Heart left ventricle (tissue), 13 donors: Measurements from ENCODE around the gene PGBD5.

Experiments used
- CTCF ChIP-seq, 12 donors: fragments of 200-600 bp; sonication (generic) in 4 of 12; IDR thresholded peaks; one replicate each; pipeline versions ENCODE4 v1.5.0 to v1.8.0; 2018 to 2022; ENCODE audit warnings: antibody characterized with exemption in 12 of 12, mild to moderate bottlenecking in 5 of 12
- POLR2A ChIP-seq, 2 donors: fragments of 450-650 bp; IDR thresholded peaks; one replicate each; pipeline ENCODE4 v1.6.1; 2017; ENCODE audit warnings: antibody characterized with exemption in 2 of 2, mild to moderate bottlenecking in 2 of 2, moderate library complexity in 2 of 2
- donor health status: ischemic (EF 13 %, LVEDD 7.1; RV severe dilation, severe dysfunction).
- donor health status: DM: no; HTN: yes; CAD: no.
- donor health status: DM: no; HTN: no; CAD: no.
- donor health status: ischemic (EF 25% LVEDD 6.9; RV normal size, moderate dysfunction).
- donor health status: ischemic (EF 25% LVEDD 5.7; RV mildly dilated, moderate dysfunction).
- donor health status: ischemic (EF 35%, LVEDD 5.7; RV mildly dilated, moderate dysfunction).
- donor health status: nonischemic (EF 11% LVEDD 7.7; RV severe dilation, severe dysfunction).
- donor health status: DM: yes; HTN: yes; CAD: no.
- donor health status: PGD.
- donor health status: ischemic (EF 29% LVEDD 5.4; RV normal size, mild dysfunction).
- donor health status: nonischemic (EF 23%, LVEDD 6.1; RV moderate dilation, normal function).

GRCh38 chr1:230392536-230392909, 33.6 kb downstream of the PGBD5 start:
- TF ChIP-seq CTCF (IDR thresholded peaks at IDR 0.05) (no peak), POLR2A (IDR thresholded peaks at IDR 0.05) (no peak)
